CD4-positive, alpha-beta T cell treated with Interleukin-4 for 4 hours (primary cell): ENCODE measurements around the gene HOXB5.

Experiments used
- DNase-seq: peaks from one replicate; pipeline ENCODE4 v3.0.0-alpha.2; 2020

Gene HOXB5

DNA sequence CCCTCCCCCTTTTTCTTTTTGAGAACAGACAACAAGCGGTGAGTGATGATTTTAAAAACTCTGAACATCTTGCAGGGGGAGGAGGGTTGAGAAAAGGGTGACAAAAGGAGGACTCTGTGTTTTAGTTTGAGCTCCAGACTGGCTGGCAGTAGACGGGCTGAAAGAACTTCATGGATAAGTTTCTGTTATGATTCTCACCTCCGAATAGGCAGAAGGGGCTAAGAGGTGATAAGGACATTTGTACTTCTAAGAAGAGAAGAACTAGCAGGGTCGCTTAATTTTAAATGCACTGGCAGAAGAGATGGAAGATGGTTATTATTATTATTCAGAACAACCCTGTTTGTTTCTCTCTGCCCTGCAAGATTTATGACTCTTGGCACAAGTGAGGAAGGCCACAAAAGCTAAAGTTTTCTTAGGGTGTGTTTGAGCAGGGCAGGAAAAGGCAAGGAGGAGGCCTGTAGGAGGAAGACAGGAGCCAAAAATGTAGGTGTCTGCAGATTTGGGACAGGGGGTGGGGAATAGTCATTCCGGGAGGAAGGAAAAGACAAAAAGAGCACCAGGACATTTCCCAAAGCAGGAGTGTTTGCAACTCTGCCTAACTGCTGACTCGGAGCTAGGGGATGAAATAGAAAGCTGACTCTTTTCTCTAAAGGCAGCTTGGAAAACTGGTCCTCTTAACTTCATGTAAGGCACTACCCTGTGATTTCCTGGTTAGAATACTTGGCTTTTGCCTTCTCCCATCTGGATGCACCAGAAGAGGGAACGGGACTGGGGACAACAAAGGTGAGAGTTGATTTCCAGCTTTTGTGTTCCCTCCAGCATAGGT lies 36.8 kb downstream of the HOXB5 start:
- DNase-seq, result no peak

DNA sequence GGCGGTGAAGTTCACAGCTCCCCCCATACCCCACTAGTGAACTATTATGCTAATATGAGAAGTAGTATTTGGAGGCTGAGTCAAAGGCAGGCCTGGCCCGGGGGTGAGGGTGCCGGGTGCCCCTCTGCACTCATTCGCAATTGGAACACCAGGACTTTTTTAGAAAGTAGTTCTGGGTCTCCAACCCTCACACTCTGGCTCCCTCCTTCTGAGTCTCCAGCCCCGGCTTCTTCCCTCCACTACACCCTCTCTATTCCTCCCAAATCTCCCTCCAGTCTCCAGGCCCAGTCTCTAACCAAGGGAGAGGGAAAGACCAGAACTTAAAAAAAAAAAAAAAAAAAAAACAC lies 37.4 kb downstream of the HOXB5 start:
- DNase-seq, result no peak

- no peak for DNase-seq
These were observed 38.0 kb downstream of the HOXB5 start for GRCh38 chr17:48555258-48556228.

DNA sequence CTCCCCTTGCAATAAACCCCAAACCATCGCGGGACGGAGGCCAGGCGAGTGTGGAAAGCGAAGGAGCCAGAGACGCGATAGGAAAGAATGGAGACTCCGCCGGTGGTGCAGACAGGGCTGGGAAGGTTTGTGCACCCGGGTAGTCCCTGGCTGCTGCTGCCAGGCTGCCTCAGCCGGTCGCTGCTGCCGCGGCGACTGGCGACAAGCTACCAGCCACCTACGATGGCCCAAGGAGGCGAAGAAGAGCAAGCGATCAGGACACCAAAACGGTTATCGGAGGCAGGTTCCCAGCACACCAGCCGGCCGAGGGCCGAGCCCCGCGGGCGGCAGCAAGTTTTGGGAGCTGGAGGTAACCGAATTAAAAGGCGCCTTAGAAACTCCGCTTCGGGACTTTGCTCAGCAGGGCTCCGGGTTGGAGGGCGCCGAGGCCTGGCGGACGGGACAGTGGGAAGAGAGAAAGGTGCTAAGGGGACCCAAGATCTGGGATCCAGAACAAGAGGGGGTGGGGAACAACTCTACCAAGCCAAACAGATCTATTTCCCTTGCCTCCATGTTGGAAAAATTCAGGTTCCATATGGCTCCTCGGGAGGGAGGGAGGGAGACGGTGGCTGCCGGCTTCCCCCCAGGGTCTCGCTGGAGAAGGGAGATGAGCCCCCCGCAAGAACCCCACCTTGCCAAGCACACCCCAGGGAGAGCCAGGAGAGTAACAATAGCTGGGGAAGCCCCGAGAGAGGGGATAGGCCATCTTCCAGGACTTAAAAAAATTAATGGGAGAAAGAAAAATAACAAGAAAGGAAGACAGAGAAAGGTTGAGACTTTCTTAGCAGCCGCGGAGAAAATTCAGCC lies 38.9 kb downstream of the HOXB5 start:
- no peak for DNase-seq

- DNase-seq, result no peak
These were observed 39.8 kb downstream of the HOXB5 start for GRCh38 chr17:48553826-48554225.

GRCh38 chr17:48553190-48553547 lies 40.4 kb downstream of the HOXB5 start:
- no peak for DNase-seq

- no peak for DNase-seq
These were observed 41.0 kb downstream of the HOXB5 start for GRCh38 chr17:48552466-48553189.

DNA sequence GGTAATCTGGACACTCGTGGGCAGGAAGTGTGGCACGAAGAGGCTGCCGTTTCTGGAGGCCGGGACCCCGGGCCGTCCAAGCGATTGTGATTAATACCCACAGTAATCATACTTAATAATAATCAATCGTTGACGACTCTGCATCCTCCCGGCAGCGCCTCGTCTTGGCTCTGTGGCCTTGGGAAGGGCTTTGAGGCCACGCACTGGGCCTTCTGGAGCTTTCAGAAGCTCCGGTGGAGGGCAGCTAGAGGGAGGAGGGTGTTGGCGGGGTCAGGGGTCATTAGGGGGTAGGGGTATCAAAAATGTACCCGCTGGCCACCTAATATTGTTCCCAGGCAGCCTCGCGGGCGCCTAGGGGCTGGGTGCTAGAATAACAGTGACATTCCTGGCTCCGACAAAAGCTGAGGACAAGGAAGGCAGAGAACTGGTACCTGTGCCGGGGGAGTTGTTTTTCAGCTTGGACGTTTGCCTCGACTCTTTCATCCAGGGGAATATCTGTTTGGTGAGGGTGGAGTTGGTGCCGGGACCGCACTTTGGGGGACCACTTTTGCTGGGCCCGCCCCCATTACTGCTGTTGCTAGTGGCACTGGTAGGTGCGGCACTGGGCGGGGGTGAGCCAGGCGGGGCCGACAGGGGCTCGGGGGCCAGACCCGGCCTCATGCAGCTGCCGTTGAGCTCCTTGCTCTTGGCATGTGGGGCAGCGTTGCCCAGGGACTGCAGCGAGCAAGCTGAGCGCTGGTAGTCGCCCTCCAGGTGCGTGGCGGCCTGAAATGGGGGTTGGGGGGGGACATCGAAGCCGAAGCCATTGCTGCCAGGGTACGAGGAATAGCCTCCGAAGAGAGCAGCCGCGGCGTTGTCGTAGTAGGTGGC lies 41.7 kb downstream of the HOXB5 start:
- no peak for DNase-seq

DNA sequence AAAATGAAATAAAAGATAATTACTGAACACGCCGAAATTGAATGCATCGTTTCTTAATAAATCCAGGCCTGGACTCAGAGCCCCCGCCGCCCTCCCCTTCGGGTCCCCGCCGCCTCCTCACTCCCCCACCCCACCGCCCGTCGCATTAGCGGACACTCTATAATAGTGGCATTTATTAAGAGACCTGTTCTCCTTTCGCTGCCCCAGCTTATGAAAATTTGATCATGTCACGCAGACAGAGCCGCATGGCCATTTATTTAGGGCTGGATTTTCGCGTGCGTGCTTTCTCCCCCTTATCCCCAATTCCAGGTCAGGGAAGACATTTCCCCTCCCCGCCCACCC lies 42.4 kb downstream of the HOXB5 start:
- no peak for DNase-seq

DNA sequence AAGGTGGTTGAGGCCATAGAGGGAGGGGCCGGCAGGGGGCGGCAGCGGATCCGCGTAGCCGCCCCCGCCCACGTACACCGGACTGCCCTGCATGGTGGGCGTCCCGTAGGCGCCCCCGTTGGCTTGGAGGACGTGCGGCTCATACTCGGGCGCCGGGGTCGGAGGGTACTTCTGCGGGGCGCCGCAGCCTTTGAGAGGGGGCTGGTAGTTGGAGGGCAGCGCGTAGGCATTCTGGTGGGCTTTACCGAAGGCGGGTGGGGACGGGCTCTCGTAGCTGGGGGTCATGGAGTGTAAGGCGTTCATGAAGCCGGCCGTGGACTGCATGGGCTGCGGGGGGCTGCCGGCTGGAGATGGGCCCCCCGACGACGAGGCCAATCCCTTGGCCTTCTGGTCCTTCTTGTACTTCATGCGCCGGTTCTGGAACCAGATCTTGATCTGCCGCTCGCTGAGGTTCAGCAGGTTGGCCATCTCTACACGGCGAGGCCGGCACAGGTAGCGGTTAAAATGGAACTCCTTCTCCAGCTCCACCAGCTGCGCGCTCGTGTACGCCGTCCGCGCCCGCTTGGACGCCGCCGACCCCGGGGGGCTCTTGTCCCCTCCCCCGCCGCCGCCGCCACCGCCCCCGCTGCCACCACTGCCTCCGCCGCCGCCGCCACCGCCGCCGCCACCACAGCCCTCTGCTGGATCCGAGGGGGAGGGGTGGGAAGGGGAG lies 42.9 kb downstream of the HOXB5 start:
- no peak for DNase-seq

GRCh38 chr17:48549914-48550501 lies 43.6 kb downstream of the HOXB5 start:
- no peak for DNase-seq

DNA sequence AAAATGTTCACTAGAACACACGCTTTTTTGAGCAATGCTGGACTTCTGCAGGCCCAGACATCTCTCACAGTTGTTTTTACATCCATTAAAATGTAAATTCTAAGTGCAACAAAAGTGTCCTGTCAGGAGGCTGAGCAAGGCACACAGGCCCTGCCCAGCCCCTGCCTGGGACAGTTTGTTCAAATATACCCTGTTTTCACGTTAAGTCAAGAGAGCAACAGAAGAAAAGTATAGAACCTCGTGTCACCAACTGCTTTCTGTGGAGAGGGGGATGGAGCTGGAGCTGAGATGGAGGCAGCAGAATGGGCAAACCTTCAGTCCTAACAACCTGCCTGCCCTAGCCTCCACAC lies 44.3 kb downstream of the HOXB5 start:
- DNase-seq, result no peak

DNA sequence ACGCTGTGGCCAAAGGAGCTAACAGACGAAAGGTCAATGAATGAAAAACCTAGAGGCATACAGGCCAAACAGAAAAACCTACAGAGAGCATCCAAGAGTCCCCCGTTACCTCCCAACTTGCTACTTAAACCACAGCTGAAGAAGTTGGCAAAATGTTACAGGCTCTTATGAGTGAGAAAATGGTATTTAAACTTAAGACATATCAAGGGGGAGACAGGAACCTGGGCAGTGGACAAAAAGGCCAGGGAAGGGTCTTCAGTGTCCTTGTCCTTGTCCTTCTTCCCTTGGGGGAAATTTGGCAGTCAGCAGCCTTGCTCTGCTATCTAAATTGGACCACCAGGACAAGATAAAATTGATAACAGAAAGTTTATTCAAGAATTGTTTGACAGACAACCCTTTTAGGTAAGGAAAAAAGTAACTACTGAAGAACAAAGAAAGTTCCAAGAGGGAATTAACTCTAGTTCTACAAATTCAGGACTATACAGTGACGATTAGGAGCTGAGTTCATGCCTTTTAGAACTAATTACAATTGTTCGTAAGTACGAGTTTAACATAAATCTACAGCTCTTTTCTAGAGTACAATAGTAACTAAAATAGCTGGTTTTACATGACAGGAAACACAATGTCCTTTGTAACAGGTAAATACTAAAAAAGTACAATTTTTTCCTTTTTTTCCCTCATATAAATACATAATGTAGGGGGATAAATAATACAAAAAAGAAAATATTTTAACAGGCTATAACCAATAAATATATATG lies 44.9 kb downstream of the HOXB5 start:
- DNase-seq, result no peak

DNA sequence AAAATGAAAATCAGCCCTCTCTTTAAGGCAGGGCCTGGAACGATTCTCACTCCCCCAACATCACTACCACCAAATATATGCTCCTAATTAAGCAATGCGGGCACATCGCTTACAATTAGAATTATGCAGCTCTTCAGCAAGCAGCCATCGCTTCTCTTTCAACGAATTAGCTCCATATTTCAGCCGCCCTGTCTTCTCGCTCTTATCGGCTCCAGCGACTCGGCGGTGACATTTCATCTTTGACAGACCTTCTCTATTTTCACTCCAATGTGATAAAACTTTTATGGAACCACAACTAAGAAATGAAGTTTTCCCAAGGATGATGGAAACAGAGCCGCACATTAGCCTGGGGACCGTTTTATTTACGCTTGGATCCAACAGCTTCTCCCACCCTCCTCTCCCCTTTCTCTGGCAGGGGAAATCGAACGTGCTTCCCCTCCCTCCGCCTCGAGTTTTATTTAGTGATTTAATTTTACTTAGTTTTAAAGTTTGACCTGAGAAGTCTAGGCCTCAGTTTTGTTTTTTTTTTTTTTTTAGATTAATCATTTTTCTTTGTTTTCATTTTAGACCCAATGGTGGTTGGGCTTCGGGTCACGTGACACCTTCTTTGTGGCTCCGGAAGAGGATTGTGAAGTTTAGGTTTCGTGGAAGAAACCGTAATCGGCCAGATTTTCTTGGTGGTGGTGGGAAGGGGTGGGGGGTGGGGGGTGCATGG lies 45.6 kb downstream of the HOXB5 start:
- peak; percentile 63 for DNase-seq

- no peak for DNase-seq
These were observed 46.4 kb downstream of the HOXB5 start for GRCh38 chr17:48546924-48547807.

DNA sequence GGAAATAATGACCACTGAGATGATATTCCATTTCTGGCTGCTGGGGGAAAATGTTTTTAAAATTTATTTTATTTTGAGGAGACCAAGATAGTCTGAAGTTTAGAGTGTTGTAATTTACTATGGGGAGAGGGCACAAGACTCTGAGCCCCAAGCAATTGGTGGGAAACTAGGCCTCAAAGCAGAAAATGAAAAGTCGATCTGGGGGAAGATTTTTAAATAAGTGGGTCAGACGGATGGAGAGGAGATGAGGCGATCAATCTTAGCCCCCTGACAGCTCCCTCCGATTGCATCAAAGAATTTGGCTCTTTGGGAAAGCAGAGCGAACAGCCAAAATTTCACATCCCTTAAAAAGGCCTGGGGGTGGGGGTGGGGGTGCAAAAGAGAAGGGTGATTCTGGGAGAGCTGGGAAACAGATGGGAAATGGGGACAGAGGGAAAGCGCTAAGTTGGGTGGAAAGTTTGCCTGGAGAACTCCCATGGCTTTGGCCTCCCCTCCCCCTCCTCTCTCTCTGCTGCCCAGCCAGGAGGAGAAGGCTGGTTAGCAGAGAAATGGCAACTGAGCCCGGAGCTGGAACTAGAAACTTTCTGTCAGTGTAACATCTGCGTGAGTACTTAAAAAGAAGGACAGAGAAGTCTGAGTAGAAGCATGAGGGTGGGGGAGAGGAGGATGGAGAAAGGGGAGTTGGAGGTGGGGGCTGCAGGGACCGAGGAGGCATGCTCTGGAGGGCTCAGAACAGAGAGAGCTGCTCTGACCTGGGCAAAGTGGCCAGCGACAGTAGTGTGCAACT lies 47.2 kb downstream of the HOXB5 start:
- DNase-seq, result no peak

DNA sequence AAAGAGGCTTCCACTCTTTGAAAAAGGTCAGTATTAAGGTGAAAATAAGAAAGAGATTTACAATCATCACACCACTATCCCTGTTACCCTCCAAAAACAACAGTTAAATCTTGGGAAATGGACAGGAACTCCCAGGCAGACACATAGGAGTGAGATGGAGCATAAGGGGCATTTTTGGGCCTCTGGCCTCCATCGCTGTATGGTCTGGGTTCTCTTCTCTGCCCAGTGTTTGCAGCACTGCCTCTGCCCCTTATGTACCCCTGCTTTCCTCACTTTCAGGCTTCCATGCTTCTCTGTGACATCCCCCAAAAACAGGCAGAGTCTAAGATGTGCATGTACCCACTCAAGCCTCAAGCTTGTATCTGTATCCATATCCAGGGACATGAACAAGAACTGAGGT lies 48.0 kb downstream of the HOXB5 start:
- DNase-seq, result no peak
